ENCODE data around the gene SLC30A5.
A peak's percentile ranks its signal among the peaks of the same experiment; 100 is the strongest.
"Not testable (repeated sequence)": the region's sequence is repeated elsewhere in the genome, so short reads cannot be mapped to it uniquely, and the experiment has no call there.

The SLC30A5 gene

GRCh38 chr5:69084195-69084594 lies 9.6 kb upstream of the SLC30A5 start:
- Mint-ChIP-seq H3K9me3 (no peaks in the 10 kb centered on the region), H3K27ac (no peak overlapping the region), H3K4me3 (no peak overlapping the region), H3K4me1 (ENCODE audit: low read depth) (peaks cover 10% of the 10 kb centered on the region), H3K36me3 (ENCODE audit: low read depth) (no peaks in the 10 kb centered on the region), H3K27me3 (no peaks in the 10 kb centered on the region)
- intact Hi-C loops (cut with micrococcal nuclease): no loop called here

- H3K4me3 Mint-ChIP-seq: no peak overlapping the region
- intact Hi-C loops (cut with micrococcal nuclease): no loop called here
- H3K27me3 Mint-ChIP-seq: no peaks in the 10 kb centered on the region
- H3K4me1 Mint-ChIP-seq (ENCODE audit: low read depth): peaks cover 10% of the 10 kb centered on the region
- H3K27ac Mint-ChIP-seq: no peak overlapping the region
- H3K36me3 Mint-ChIP-seq (ENCODE audit: low read depth): no peaks in the 10 kb centered on the region
- H3K9me3 Mint-ChIP-seq: no peaks in the 10 kb centered on the region
Measured at GRCh38 chr5:69084903-69085302, 8.9 kb upstream of the SLC30A5 start.

- no peaks in the 10 kb centered on the region for H3K9me3 Mint-ChIP-seq
- peaks cover 10% of the 10 kb centered on the region for H3K4me1 Mint-ChIP-seq (ENCODE audit: low read depth)
- H3K27ac Mint-ChIP-seq: no peak overlapping the region
- no peak overlapping the region for H3K4me3 Mint-ChIP-seq
- no peaks in the 10 kb centered on the region for H3K36me3 Mint-ChIP-seq (ENCODE audit: low read depth)
- H3K27me3 Mint-ChIP-seq: no peaks in the 10 kb centered on the region
- intact Hi-C loops (cut with micrococcal nuclease): no loop called here
Measured at GRCh38 chr5:69086206-69086605, 7.6 kb upstream of the SLC30A5 start.

GRCh38 chr5:69088006-69088405 lies 5.8 kb upstream of the SLC30A5 start:
- H3K27me3 Mint-ChIP-seq; H3K4me3 Mint-ChIP-seq; H3K36me3 Mint-ChIP-seq (ENCODE audit: low read depth); intact Hi-C loops (cut with micrococcal nuclease); H3K9me3 Mint-ChIP-seq; H3K27ac Mint-ChIP-seq: not testable (repeated sequence)
- peaks cover 10% of the 10 kb centered on the region for H3K4me1 Mint-ChIP-seq (ENCODE audit: low read depth)

- no peaks in the 10 kb centered on the region for H3K27me3 Mint-ChIP-seq
- H3K9me3 Mint-ChIP-seq: no peaks in the 10 kb centered on the region
- no peak overlapping the region for H3K27ac Mint-ChIP-seq
- intact Hi-C loops (cut with micrococcal nuclease): no loop called here
- no peak overlapping the region for H3K4me3 Mint-ChIP-seq
- H3K36me3 Mint-ChIP-seq (ENCODE audit: low read depth): peaks cover 9% of the 10 kb centered on the region
- H3K4me1 Mint-ChIP-seq (ENCODE audit: low read depth): peaks cover 6% of the 10 kb centered on the region
Measured at GRCh38 chr5:69090158-69090557, 3.7 kb upstream of the SLC30A5 start.

GRCh38 chr5:69091771-69092170 lies 2.0 kb upstream of the SLC30A5 start:
- Mint-ChIP-seq H3K4me1 (ENCODE audit: low read depth) (peaks cover 21% of the 10 kb centered on the region), H3K27ac (no peak overlapping the region), H3K9me3 (no peaks in the 10 kb centered on the region), H3K27me3 (no peaks in the 10 kb centered on the region), H3K36me3 (ENCODE audit: low read depth) (peaks cover 24% of the 10 kb centered on the region), H3K4me3 (no peak overlapping the region)
- intact Hi-C loops (cut with micrococcal nuclease): no loop called here

GRCh38 chr5:69092969-69093368 lies 845 bp upstream of the SLC30A5 start:
- Mint-ChIP-seq H3K36me3 (ENCODE audit: low read depth) (peaks cover 36% of the 10 kb centered on the region), H3K27me3 (no peaks in the 10 kb centered on the region), H3K4me3 (no peak overlapping the region), H3K4me1 (ENCODE audit: low read depth) (peaks cover 33% of the 10 kb centered on the region), H3K9me3 (no peaks in the 10 kb centered on the region), H3K27ac (no peak overlapping the region)
- intact Hi-C loops (cut with micrococcal nuclease): no loop called here

GRCh38 chr5:69099302-69099701 lies 5.5 kb downstream of the SLC30A5 start:
- Mint-ChIP-seq H3K36me3 (ENCODE audit: low read depth) (peaks cover 76% of the 10 kb centered on the region), H3K4me1 (ENCODE audit: low read depth) (peaks cover 33% of the 10 kb centered on the region), H3K27me3 (no peaks in the 10 kb centered on the region), H3K9me3 (no peaks in the 10 kb centered on the region), H3K27ac (no peak overlapping the region), H3K4me3 (no peak overlapping the region)
- intact Hi-C loops (cut with micrococcal nuclease): no loop called here

- no peak overlapping the region for H3K4me3 Mint-ChIP-seq
- H3K4me1 Mint-ChIP-seq (ENCODE audit: low read depth): peaks cover 12% of the 10 kb centered on the region
- intact Hi-C loops (cut with micrococcal nuclease): no loop called here
- peaks cover 71% of the 10 kb centered on the region for H3K36me3 Mint-ChIP-seq (ENCODE audit: low read depth)
- no peaks in the 10 kb centered on the region for H3K27me3 Mint-ChIP-seq
- H3K9me3 Mint-ChIP-seq: no peaks in the 10 kb centered on the region
- H3K27ac Mint-ChIP-seq: no peak overlapping the region
Measured at GRCh38 chr5:69103521-69103920, 9.7 kb downstream of the SLC30A5 start.

- intact Hi-C loops (cut with micrococcal nuclease): loop anchor here (5.0 kb wide), 1 partner anchor 61 kb away; the partner anchor contains the start of gene CCNB1
- Mint-ChIP-seq H3K27ac (peak overlapping the region; percentile 77), H3K27me3 (no peaks in the 10 kb centered on the region), H3K9me3 (no peaks in the 10 kb centered on the region), H3K4me3 (no peak overlapping the region), H3K4me1 (ENCODE audit: low read depth) (peaks cover 12% of the 10 kb centered on the region), H3K36me3 (ENCODE audit: low read depth) (peaks cover 79% of the 10 kb centered on the region)
Measured at GRCh38 chr5:69105996-69106906, 12.4 kb downstream of the SLC30A5 start.

- intact Hi-C loops (cut with micrococcal nuclease): loop anchor here (5.0 kb wide), 1 partner anchor 59 kb away; the partner anchor contains the start of gene CCNB1
- peaks cover 12% of the 10 kb centered on the region for H3K4me1 Mint-ChIP-seq (ENCODE audit: low read depth)
- peaks cover 82% of the 10 kb centered on the region for H3K36me3 Mint-ChIP-seq (ENCODE audit: low read depth)
Measured at GRCh38 chr5:69108367-69108766, 14.6 kb downstream of the SLC30A5 start.

GRCh38 chr5:69113851-69114250 lies 20.0 kb downstream of the SLC30A5 start:
- intact Hi-C loops (cut with micrococcal nuclease): no loop called here
- no peaks in the 10 kb centered on the region for H3K27me3 Mint-ChIP-seq
- H3K4me3 Mint-ChIP-seq: no peak overlapping the region
- peaks cover 90% of the 10 kb centered on the region for H3K36me3 Mint-ChIP-seq (ENCODE audit: low read depth)
- no peaks in the 10 kb centered on the region for H3K4me1 Mint-ChIP-seq (ENCODE audit: low read depth)
- no peak overlapping the region for H3K27ac Mint-ChIP-seq
- H3K9me3 Mint-ChIP-seq: no peaks in the 10 kb centered on the region

More at GRCh38 chr5:69108367-69108766, 14.6 kb downstream of the SLC30A5 start:
- H3K27me3 Mint-ChIP-seq, H3K4me3 Mint-ChIP-seq, H3K9me3 Mint-ChIP-seq, H3K27ac Mint-ChIP-seq: not testable (repeated sequence)

- Mint-ChIP-seq H3K27me3 (no peaks in the 10 kb centered on the region), H3K36me3 (ENCODE audit: low read depth) (peaks cover 90% of the 10 kb centered on the region), H3K9me3 (no peaks in the 10 kb centered on the region), H3K27ac (no peak overlapping the region), H3K4me1 (ENCODE audit: low read depth) (no peaks in the 10 kb centered on the region), H3K4me3 (no peak overlapping the region)
- intact Hi-C loops (cut with micrococcal nuclease): no loop called here
Measured at GRCh38 chr5:69115526-69115925, 21.7 kb downstream of the SLC30A5 start.

- H3K9me3 Mint-ChIP-seq: no peaks in the 10 kb centered on the region
- no peak overlapping the region for H3K4me3 Mint-ChIP-seq
- no peak overlapping the region for H3K27ac Mint-ChIP-seq
- H3K36me3 Mint-ChIP-seq (ENCODE audit: low read depth): peaks cover 61% of the 10 kb centered on the region
- intact Hi-C loops (cut with micrococcal nuclease): no loop called here
- H3K4me1 Mint-ChIP-seq (ENCODE audit: low read depth): no peaks in the 10 kb centered on the region
- H3K27me3 Mint-ChIP-seq: no peaks in the 10 kb centered on the region
Measured at GRCh38 chr5:69129413-69129812, 35.6 kb downstream of the SLC30A5 start.

GRCh38 chr5:69130241-69130640 lies 36.4 kb downstream of the SLC30A5 start:
- Mint-ChIP-seq H3K27ac (no peak overlapping the region), H3K36me3 (ENCODE audit: low read depth) (peaks cover 53% of the 10 kb centered on the region)

More at GRCh38 chr5:69130241-69130640, 36.4 kb downstream of the SLC30A5 start:
- no peaks in the 10 kb centered on the region for H3K9me3 Mint-ChIP-seq
- no peaks in the 10 kb centered on the region for H3K4me1 Mint-ChIP-seq (ENCODE audit: low read depth)
- H3K27me3 Mint-ChIP-seq: no peaks in the 10 kb centered on the region
- H3K4me3 Mint-ChIP-seq: no peak overlapping the region
- intact Hi-C loops (cut with micrococcal nuclease): no loop called here
